GM18909 (cell line): Measurements from ENCODE around the gene SPECC1L.

Experiments used
- ATAC-seq: cut with Tn5 transposase; IDR thresholded peaks from one replicate; pipeline ENCODE4 v1.9.1; 2021; ENCODE audit warnings: mild to moderate bottlenecking; ENCODE audit not compliant: unreplicated experiment, poor library complexity

SPECC1L gene

GRCh38 chr22:24434471-24435322 lies 164.1 kb downstream of the SPECC1L start:
- peak; percentile 72 for ATAC-seq

GRCh38 chr22:24435323-24435645 lies 164.7 kb downstream of the SPECC1L start:
- no peak for ATAC-seq

GRCh38 chr22:24435861-24436371 lies 165.3 kb downstream of the SPECC1L start:
- ATAC-seq = no peak

- no peak for ATAC-seq
Observed at GRCh38 chr22:24436553-24436952, 165.9 kb downstream of the SPECC1L start.

GRCh38 chr22:24437091-24437490 lies 166.5 kb downstream of the SPECC1L start:
- no peak for ATAC-seq

- ATAC-seq = peak; percentile 30
Observed at GRCh38 chr22:24437741-24438328, 167.2 kb downstream of the SPECC1L start.

- no peak for ATAC-seq
Observed at GRCh38 chr22:24440270-24440717, 169.7 kb downstream of the SPECC1L start.

GRCh38 chr22:24440718-24441405 lies 170.2 kb downstream of the SPECC1L start:
- ATAC-seq = no peak

GRCh38 chr22:24441406-24442351 lies 171.0 kb downstream of the SPECC1L start:
- ATAC-seq = no peak

GRCh38 chr22:24442352-24442744 lies 171.7 kb downstream of the SPECC1L start:
- ATAC-seq = no peak

- no peak for ATAC-seq
Observed at GRCh38 chr22:24443668-24444067, 173.0 kb downstream of the SPECC1L start.

- no peak for ATAC-seq
Observed at GRCh38 chr22:24444251-24444650, 173.6 kb downstream of the SPECC1L start.

GRCh38 chr22:24444729-24445466 lies 174.3 kb downstream of the SPECC1L start:
- ATAC-seq = no peak

- ATAC-seq = no peak
Observed at GRCh38 chr22:24445481-24446259, 175.0 kb downstream of the SPECC1L start.

- no peak for ATAC-seq
Observed at GRCh38 chr22:24446260-24446611, 175.6 kb downstream of the SPECC1L start.

- ATAC-seq = no peak
Observed at GRCh38 chr22:24450610-24451009, 180.0 kb downstream of the SPECC1L start.

GRCh38 chr22:24451162-24451561 lies 180.5 kb downstream of the SPECC1L start:
- no peak for ATAC-seq

- no peak for ATAC-seq
Observed at GRCh38 chr22:24453853-24454252, 183.2 kb downstream of the SPECC1L start.

GRCh38 chr22:24455039-24455438 lies 184.4 kb downstream of the SPECC1L start:
- no peak for ATAC-seq
